Keratinocyte (primary cell): Measurements from ENCODE around the gene SLC1A2. TPM values are rescaled to one million over a fixed set of nuclear protein-coding genes. Genes with fewer than 3 reads are reported as not detected.

Source experiments
- DNase-seq: peaks from one replicate; pipeline ENCODE4 v3.0.0-alpha.2; 2011; ENCODE audit warnings: low read depth, missing footprints, low spot score
- FAIRE-seq: peaks from 2 replicates; lab custom pipeline; 2011; peaks lifted over from hg19 to GRCh38; lab: Jason Lieb, UNC
- H2AFZ ChIP-seq: 2 replicates; pipeline ENCODE4 v1.6.0; 2012; ENCODE audit warnings: low read length, control low read depth, inconsistent platforms; ENCODE audit not compliant: control insufficient read depth
- H3K27ac ChIP-seq: 2 replicates; pipeline ENCODE4 v1.5.1; 2011; ENCODE audit warnings: low read length; ENCODE audit not compliant: control insufficient read depth, insufficient read depth
- H3K27me3 ChIP-seq: 3 replicates; pipeline ENCODE4 v1.6.0; 2011; ENCODE audit warnings: low read length; ENCODE audit not compliant: control insufficient read depth, insufficient read depth; ENCODE audit errors: extremely low read depth
- H3K36me3 ChIP-seq, 2 experiments: 2 replicates in 1 of 2; 3 replicates in 1 of 2; pipeline ENCODE4 v1.5.1; 2011; ENCODE audit warnings: low read length in 2 of 2, mild to moderate bottlenecking in 1 of 2; ENCODE audit not compliant: control insufficient read depth in 2 of 2, insufficient read depth in 2 of 2; ENCODE audit errors: extremely low read depth in 1 of 2
- H3K4me1 ChIP-seq: 3 replicates; pipeline ENCODE4 v1.5.1; 2011; ENCODE audit warnings: low read length; ENCODE audit not compliant: control insufficient read depth, insufficient read depth; ENCODE audit errors: extremely low read depth
- H3K4me2 ChIP-seq: 3 replicates; pipeline ENCODE4 v1.6.0; 2011; ENCODE audit warnings: low read depth, low read length; ENCODE audit not compliant: control insufficient read depth, insufficient read depth; ENCODE audit errors: extremely low read depth
- H3K4me3 ChIP-seq, 3 experiments: fragments of 200-600 bp in 1 of 3; sonication (generic) in 1 of 3; 2 replicates in 2 of 3; 3 replicates in 1 of 3; pipeline ENCODE4 v1.5.1; 2011 to 2016; ENCODE audit warnings: low read length in 3 of 3, mild to moderate bottlenecking in 3 of 3, control low read depth in 2 of 3, inconsistent platforms in 1 of 3, low read depth in 1 of 3, mixed read lengths in 1 of 3, mixed run types in 1 of 3, moderate library complexity in 1 of 3; ENCODE audit not compliant: control insufficient read depth in 2 of 3, insufficient read depth in 2 of 3; ENCODE audit errors: extremely low read depth in 1 of 3
- H3K79me2 ChIP-seq: 2 replicates; pipeline ENCODE4 v1.6.0; 2012; ENCODE audit warnings: low read length; ENCODE audit not compliant: control insufficient read depth, insufficient read depth
- H3K9ac ChIP-seq: 3 replicates; pipeline ENCODE4 v1.6.0; 2011; ENCODE audit warnings: low read length; ENCODE audit not compliant: control insufficient read depth, insufficient read depth; ENCODE audit errors: extremely low read depth
- H3K9me1 ChIP-seq: 3 replicates; pipeline ENCODE4 v1.6.0; 2011; ENCODE audit warnings: low read length; ENCODE audit not compliant: control insufficient read depth, insufficient read depth; ENCODE audit errors: extremely low read depth
- H3K9me3 ChIP-seq: 2 replicates; pipeline ENCODE4 v1.5.1; 2012; ENCODE audit warnings: low read depth, low read length; ENCODE audit not compliant: control insufficient read depth
- H4K20me1 ChIP-seq: 3 replicates; pipeline ENCODE4 v1.6.0; 2011; ENCODE audit warnings: low read length; ENCODE audit not compliant: control insufficient read depth, insufficient read depth; ENCODE audit errors: extremely low read depth
- CTCF ChIP-seq, 3 experiments: IDR thresholded peaks in 1 of 3; conservative IDR thresholded peaks in 1 of 3; optimal IDR thresholded peaks in 1 of 3; 2 replicates in 2 of 3; 3 replicates in 1 of 3; pipeline versions ENCODE3 to v1.5.1; 2011; ENCODE audit warnings: low read length in 3 of 3, mild to moderate bottlenecking in 3 of 3, moderate library complexity in 2 of 3, control low read depth in 1 of 3, inconsistent platforms in 1 of 3; ENCODE audit not compliant: insufficient read depth in 2 of 3; ENCODE audit errors: extremely low read depth in 1 of 3
- EZH2 ChIP-seq: IDR thresholded peaks from one replicate; pipeline ENCODE4 v1.6.1; 2012; ENCODE audit warnings: inconsistent platforms, mild to moderate bottlenecking, low read length, moderate library complexity
- dilution Hi-C: fragments of 300-500 bp; cut with MboI; formaldehyde crosslinking; loops from one replicate; pipeline ENCODE4 v1.7.0; 2020; ENCODE audit warnings: low sequenced_read_pairs; ENCODE audit not compliant: extremely low pct_ligation_motif_present
- polyA plus RNA-seq, 5 experiments: library from polyadenylated mRNA; depleted of rRNA in 3 of 5; stranded (reverse) in 3 of 5; stranded (forward) in 1 of 5; unstranded in 1 of 5; fragments of >200 nt; gene quantifications; 1 replicate in 1 of 5; 2 replicates in 3 of 5; 3 replicates in 1 of 5; pipeline versions ENCODE4 v1.2.1 to v1.2.3, GENCODE V29; 2011 to 2012; ENCODE audit warnings: missing spikeins in 2 of 5, low read depth in 1 of 5, low replicate concordance in 1 of 5

SLC1A2 gene
- polyA plus RNA-seq, 1 donor (not counting 4 experiments of a cell fraction or from before 2014, with no cell fraction given): under 0.01 TPM

- H3K4me3 ChIP-seq: no peak overlapping the region
- H3K9me1 ChIP-seq: no peaks in the 10 kb centered on the region
- H3K9me3 ChIP-seq: no peaks in the 10 kb centered on the region
- FAIRE-seq (no peak), DNase-seq (no peak)
- no peak overlapping the region for H3K9ac ChIP-seq
- TF ChIP-seq CTCF (optimal IDR thresholded peaks at IDR 0.05 in 1 of 3, IDR thresholded peaks at IDR 0.05 in 1 of 3, conservative IDR thresholded peaks at IDR 0.05 in 1 of 3; ENCODE audit: extremely low read depth in 1 of 3, insufficient read depth in 2 of 3, low read length in 3 of 3) (no peak), EZH2 (no peak)
- no peaks in the 10 kb centered on the region for H4K20me1 ChIP-seq
- no peaks in the 10 kb centered on the region for H3K36me3 ChIP-seq
- peaks cover 13% of the 10 kb centered on the region for H3K4me1 ChIP-seq
- no peak overlapping the region for H2AFZ ChIP-seq
- H3K27ac ChIP-seq: no peak overlapping the region
- H3K4me2 ChIP-seq: no peak overlapping the region
- no peaks in the 10 kb centered on the region for H3K27me3 ChIP-seq
- dilution Hi-C loops: no loop called here
- H3K79me2 ChIP-seq: no peaks in the 10 kb centered on the region
Observed at GRCh38 chr11:35293035-35293434, 126.3 kb downstream of the SLC1A2 start.

GRCh38 chr11:35292279-35292678 lies 127.1 kb downstream of the SLC1A2 start:
- Histone ChIP-seq H3K9ac (no peak overlapping the region), H3K36me3 (no peaks in the 10 kb centered on the region), H2AFZ (no peak overlapping the region), H3K4me2 (no peak overlapping the region), H3K27me3 (no peaks in the 10 kb centered on the region), H4K20me1 (no peaks in the 10 kb centered on the region), H3K9me1 (no peaks in the 10 kb centered on the region), H3K4me3 (no peak overlapping the region), H3K79me2 (no peaks in the 10 kb centered on the region), H3K27ac (no peak overlapping the region), H3K4me1 (peaks cover 13% of the 10 kb centered on the region), H3K9me3 (no peaks in the 10 kb centered on the region)
- FAIRE-seq (no peak), DNase-seq (no peak)
- TF ChIP-seq EZH2 (no peak), CTCF (optimal IDR thresholded peaks at IDR 0.05 in 1 of 3, IDR thresholded peaks at IDR 0.05 in 1 of 3, conservative IDR thresholded peaks at IDR 0.05 in 1 of 3; ENCODE audit: extremely low read depth in 1 of 3, insufficient read depth in 2 of 3, low read length in 3 of 3) (no peak)
- dilution Hi-C loops: no loop called here
